NOMO-1 treated with dmso at 0.1 percent for 144 hours (cell line): ENCODE data around the gene ZNF814.
"Not testable (repeated sequence)": the region's sequence is repeated elsewhere in the genome, so short reads cannot be mapped to it uniquely, and the experiment has no call there.

ENCODE experiments used
- DNase-seq: peaks from one replicate; lab custom pipeline; 2025; ENCODE audit not compliant: unreplicated experiment; lab: John Stamatoyannopoulos, UW

The ZNF814 gene

GRCh38 chr19:57888560-57889231 lies at the start of gene ZNF814:
Gene ZNF814 (minus strand): TSS chr19:57889037. CDS start chr19:57888802, 235 bp downstream.
- DNase-seq = no peak

- DNase-seq = no peak
Observed at GRCh38 chr19:57935731-57936130, 46.9 kb upstream of the ZNF814 start.

GRCh38 chr19:57934820-57935665 lies 46.2 kb upstream of the ZNF814 start, which contains the start of gene ZNF418:
Gene ZNF418 (minus strand): TSS chr19:57935402. CDS start chr19:57933822, 1,580 bp downstream.
- DNase-seq = no peak

- no peak for DNase-seq
Observed at GRCh38 chr19:57927587-57927986, 38.8 kb upstream of the ZNF814 start.

- DNase-seq = peak; percentile 94
Observed at GRCh38 chr19:57916168-57916995, 27.5 kb upstream of the ZNF814 start, which contains the start of gene ZNF417. Gene ZNF417 (minus strand): TSS chr19:57916592. CDS start chr19:57916411, 181 bp downstream.

DNA sequence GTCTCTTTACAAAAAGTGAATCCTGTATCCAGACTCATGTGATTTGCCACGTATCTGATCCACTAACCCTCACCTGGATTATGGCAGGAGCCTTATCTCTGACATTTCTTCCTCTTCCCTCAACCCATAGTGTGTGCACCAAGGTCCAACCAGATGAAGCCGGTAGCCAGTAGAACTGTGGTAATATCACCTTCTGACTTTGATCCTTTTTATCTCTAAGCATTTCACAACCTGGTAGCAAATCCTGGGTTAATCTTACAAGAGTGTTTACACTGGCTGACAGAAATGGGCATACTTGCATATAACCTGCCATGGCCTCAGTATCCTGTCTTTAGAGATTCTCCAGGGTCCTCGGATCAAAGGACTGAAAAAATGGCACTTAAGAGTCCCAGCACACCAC lies 25.7 kb upstream of the ZNF814 start:
- DNase-seq = no peak

DNA sequence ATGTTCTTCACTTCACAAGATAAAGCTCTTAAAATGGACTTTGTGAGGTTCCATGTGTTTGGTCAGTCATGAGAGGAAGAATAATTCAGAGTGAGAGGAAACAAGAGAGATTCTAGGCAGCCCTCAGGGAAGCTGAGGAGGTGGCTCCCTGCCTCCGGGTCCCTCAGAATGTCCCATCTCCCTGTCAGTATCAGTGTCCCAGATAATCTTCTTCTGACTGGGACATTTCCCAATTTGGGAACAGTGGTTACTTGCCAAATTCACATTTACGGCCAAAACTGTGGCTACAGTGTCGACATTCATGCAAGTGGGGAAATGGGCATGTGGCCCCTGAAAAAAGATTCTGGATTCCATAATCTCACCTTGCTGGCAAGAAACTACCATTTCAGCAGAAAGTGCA lies 18.6 kb upstream of the ZNF814 start:
- DNase-seq = no peak

DNA sequence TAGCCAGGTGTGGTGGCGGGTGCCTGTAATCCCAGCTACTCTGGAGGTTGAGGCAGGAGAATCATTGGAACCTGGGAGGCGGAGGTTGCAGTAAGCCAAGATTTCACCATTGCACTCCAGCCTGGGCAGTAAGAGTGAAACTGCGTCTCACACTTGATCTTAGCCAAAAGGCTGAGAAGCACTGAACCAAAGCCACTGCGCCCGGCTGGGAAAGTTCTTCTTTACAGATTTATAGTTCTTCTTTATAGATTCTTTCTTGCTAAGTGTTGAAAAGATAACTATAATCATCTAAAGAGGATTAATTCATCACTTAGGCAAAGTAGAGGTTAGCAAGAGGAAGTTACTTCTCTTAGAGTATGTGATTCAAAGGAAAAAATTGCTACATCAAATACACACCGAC lies 16.4 kb upstream of the ZNF814 start:
- DNase-seq = no peak

DNA sequence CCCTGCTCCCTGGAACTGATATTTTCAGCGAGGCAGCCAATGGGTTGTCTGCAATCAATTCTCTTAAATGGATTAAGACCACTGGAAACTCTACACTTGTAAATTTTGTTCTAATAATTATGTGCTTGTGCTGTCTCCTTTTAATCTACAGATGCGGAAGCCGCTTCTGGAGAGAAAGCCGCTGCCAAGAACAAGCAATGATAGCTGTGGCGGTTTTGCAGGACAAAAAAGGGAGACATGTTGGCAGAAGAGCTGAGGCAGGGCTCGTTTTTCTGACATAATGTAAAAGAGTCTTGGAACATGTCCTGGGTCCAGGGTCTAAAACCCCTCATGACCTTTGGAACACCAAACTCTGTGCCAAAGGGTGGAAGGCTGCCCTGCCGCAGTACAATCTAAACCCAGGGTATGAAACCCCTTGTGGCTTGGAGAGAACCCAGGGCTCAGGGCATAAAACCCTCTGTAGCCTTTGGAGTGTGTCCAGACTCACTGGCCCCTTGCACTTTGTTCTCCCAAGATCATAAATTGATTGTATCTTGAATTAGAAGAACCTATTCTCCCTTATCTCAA lies 14.9 kb upstream of the ZNF814 start:
- DNase-seq = no peak

DNA sequence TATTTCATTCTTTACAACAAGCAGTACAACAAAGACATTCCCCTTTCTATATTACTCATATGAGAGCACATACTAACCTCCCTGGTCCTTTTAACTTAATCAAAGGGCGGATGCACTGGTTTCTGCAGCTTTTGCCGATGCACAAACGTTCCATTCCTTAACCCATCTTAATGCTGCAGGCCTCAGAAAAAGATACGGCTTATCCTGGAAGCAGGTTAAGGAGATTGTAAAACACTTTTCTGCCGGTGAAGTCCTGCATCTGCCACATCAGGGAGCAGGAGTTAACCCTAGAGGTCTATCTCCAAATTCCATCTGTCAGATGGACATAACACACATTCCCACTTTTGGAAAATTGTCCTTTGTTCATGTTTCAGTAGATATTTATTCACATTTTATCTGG lies 11.5 kb upstream of the ZNF814 start:
- no peak for DNase-seq

GRCh38 chr19:57890706-57891105 lies 1.9 kb upstream of the ZNF814 start:
- not testable (repeated sequence) for DNase-seq

DNA sequence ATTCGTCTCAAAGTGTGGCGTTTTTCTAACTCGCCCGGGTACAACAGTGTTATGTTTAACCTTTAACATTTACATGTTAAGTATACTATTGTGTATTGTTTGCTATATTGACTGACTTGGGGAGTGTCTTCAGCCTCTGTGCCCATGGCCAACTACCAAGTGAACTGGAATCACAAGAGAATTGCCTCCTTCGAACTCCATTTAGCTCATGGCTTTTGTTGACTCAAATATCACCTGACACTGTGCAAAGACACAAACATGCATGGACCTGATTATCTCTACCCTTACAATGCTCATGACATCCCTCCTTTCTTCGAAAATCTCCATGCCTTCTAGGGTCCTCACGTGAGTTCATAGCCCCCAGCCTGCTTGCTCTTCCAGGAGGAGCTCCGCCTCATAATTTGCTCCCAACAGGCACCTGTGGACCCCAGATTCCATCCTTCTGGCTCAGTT lies 704 bp downstream of the ZNF814 start:
- DNase-seq = no peak

- no peak for DNase-seq
Observed at GRCh38 chr19:57887195-57887941, 1.5 kb downstream of the ZNF814 start.

DNA sequence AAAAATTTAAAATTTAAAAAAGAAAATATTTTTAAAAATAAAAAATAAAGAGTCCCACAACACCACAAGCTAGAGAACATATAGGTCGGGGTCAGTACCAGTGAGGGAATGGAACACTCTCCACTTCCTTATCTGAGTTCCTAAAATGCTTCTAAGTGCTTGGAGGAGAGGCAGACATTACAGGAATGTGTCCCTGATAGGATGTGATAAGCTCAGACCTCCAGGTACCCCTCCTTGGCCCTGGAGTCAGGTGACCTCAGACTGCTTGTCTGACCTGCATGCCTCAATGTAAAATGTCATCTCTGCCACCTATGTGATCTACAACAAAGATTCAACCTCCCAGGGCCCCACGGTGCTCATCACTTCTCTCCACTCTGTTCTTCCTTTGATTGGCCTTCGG lies 2.8 kb downstream of the ZNF814 start:
- DNase-seq = no peak

DNA sequence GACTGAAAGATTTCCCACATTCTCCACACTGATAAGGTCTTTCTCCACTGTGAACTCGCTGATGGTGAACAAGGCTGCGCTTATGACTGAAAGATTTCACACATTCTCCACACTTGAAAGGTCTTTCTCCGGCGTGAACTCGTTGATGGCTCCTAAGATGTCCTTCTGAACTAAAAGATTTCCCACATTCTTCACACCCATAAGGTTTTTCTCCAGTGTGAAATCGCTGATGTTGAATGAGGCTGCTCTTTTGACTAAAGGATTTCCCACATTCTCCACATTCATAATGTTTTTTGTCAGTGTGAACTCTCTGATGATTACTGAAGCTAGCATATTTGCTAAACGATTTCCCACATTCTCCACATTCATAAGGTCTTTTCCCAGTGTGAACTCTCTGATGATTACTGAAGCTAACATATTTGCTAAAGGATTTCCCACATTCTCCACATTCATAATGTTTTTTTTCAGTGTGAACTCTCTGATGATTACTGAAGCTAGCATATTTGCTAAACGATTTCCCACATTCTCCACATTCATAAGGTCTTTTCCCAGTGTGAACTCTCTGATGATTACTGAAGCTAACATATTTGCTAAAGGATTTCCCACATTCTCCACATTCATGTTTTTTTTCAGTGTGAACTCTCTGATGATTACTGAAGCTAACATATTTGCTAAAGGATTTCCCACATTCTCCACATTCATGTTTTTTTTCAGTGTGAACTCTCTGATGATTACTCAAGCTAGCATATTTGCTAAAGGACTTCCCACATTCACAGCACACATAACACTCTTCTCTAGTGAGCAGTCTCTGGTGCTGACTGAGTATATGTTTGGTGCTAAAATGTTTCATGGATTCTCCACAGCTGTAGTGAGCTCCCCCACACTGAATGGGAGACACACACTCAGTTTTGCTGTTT lies 14.7 kb downstream of the ZNF814 start:
- DNase-seq = not testable (repeated sequence)

DNA sequence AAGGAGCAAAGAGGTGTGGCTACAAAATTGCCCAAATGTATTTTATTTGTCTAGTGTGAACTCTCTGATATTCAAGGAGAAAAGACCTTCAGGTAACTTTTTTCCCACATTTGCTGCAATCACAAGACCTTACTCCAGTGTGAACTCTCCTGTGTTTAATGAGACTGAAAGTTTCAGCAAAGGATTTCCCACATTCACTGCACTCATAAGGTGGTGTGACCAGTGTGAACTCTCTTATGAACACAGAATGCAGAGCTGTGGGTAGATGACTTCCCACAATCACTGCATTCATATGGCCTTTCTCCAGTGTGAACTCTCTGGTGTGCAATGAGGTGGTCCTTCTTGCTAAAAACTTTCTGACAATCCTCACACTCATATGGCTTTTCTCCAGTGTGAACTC lies 16.4 kb downstream of the ZNF814 start:
- DNase-seq = no peak

- no peak for DNase-seq
Observed at GRCh38 chr19:57870225-57870624, 18.6 kb downstream of the ZNF814 start.

GRCh38 chr19:57869655-57870054 lies 19.2 kb downstream of the ZNF814 start:
- not testable (repeated sequence) for DNase-seq

DNA sequence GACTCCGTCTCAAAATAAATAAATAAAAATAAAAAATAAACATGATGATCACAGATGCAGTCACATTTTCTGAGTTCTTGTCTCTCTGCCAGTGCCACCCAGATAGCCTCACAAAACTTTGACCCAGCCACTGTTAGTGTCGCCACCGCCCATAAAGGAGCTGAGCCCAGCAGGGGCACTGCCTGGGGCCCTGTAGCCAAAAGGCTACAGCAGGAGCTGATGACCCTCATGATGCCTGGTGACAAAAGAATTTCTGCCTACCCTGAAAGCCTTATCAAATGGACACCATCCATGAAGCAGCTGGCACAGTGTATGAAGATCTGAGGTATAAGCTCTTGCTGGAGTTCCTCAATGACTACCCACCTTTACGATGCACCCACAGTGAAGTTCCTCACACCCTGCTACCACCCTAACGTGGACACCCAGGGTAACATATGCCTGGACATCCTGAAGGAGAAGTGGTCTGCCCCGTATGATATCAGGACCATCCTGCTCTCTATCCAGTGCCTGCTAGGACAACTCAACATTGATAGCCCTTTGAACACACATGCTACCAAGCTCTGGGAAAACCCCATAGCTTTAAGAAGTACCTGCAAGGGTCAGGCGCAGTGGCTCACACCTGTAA lies 20.9 kb downstream of the ZNF814 start:
- DNase-seq = no peak
